Muscle of arm (tissue), 12 donors: ENCODE results near the gene MGAT5. TPM values are rescaled to one million over a fixed set of nuclear protein-coding genes. Genes with fewer than 3 reads are reported as not detected.

Source experiments
- DNase-seq: peaks from one replicate; pipeline ENCODE4 v3.0.0-alpha.2; 2013
- polyA plus RNA-seq, 12 donors: library from polyadenylated mRNA; unstranded; fragments of 120-200 nt; gene quantifications; one replicate each; pipeline ENCODE4 v1.2.1, GENCODE V29; 2013; ENCODE audit not compliant: insufficient read length in 12 of 12

MGAT5 gene
- polyA plus RNA-seq, 12 donors, result 15.9 to 25.1 (median 20.2) TPM; not detected in 1

- DNase-seq, result no peak
Measured at GRCh38 chr2:134253117-134253704, 661 bp upstream of the MGAT5 start.

GRCh38 chr2:134254824-134255223 lies 952 bp downstream of the MGAT5 start:
- no peak for DNase-seq

GRCh38 chr2:134256956-134257355 lies 3.1 kb downstream of the MGAT5 start:
- no peak for DNase-seq

DNA sequence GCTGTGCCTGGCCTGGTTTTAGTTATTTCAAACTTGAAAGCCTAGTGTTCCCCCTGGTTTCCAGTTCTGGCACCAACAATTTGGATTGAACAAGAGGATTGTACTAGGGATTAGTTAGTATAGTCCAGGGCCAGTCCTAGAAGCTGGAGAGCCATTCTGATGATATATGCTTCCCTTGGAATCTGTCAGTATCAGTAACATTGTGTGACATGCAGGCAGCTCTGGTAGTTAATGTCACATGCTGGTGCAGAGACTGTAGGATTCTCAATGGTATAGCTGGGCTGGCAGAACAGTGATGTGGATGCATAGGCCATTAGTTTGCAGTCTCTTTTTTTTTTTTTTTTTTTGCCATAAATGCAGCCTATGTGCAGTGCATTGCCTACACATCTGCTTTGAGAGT lies 3.6 kb downstream of the MGAT5 start:
- no peak for DNase-seq

- no peak for DNase-seq
Measured at GRCh38 chr2:134257965-134258683, 4.3 kb downstream of the MGAT5 start.

- DNase-seq, result no peak
Measured at GRCh38 chr2:134258684-134259388, 5.0 kb downstream of the MGAT5 start.

GRCh38 chr2:134259571-134259970 lies 5.7 kb downstream of the MGAT5 start:
- DNase-seq, result no peak

GRCh38 chr2:134259994-134260393 lies 6.1 kb downstream of the MGAT5 start:
- DNase-seq, result no peak

DNA sequence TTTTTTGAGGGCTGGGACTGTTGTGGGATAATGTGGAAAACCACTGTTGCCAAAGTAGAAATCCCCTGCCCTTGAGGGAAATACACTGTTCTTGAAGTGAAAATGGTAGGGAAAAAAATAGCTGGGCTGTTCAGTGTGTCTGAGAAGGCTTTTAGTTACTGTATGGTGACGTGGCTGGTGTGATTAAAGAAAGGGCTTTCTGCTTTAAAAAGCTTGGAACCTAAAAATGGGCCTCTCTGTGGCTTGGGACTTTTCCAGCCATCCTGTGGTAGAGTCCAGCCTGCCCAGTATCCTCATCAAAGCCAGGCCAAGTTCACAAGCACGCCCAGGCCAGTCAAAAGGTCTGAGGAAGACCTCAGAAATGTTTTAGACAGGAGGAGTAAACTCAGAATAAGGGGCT lies 6.8 kb downstream of the MGAT5 start:
- DNase-seq, result no peak

- no peak for DNase-seq
Measured at GRCh38 chr2:134261398-134262131, 7.7 kb downstream of the MGAT5 start.

DNA sequence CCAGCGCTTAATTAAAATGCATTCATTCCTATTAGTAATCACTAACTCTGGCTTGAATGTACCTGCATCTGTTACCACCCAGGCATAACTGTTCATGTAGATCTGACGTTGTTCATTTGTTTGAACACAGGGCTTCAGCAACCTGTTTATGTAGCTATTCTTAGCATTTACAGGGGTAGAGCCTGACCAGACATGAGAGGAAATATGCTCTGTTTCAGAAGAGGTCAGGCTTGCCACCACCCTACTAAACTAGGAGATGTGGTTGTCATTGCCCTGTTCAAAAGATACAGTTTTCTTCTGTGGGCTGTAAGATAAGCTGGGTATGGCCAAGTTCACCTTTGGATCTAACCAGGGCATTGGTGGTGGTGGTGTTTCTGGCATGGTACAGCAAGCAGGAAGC lies 8.8 kb downstream of the MGAT5 start:
- no peak for DNase-seq

DNA sequence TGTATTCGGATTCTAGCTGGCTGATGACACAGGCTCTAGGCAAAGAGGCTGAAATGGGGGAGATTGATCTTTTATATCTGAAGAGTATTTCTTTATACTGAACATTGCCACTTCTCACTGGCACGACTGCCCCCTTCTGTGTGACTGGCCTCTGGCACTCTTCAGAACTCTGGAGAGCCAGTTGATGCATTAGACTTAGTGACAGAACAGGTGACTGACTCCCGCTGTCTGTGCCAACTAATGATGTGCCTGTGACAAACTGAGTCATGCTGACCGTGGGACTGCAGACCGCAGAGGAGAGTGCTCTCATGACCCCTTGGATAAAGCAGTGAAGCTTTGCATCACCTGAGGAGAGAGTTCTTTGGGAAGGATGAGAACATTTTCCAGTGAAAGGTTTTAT lies 14.4 kb downstream of the MGAT5 start:
- DNase-seq, result no peak

DNA sequence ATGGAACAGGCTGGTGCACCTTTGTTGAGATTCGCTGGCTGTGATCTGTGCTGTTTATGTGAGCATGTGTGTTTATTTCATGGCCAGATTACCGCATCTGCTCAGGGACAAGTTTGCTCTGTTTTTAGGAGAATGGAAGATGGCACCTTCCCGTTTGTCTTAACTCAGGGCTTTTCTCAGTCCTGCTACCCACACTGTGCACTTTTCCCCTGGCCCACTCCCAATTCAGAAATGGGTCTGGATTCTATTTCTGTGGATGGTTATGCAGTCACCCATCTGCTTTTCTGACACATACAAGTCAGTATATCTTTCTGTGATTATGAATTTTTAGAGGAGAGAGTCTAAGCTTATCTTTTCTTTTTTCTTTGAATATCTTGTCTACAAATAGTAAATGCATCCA lies 15.4 kb downstream of the MGAT5 start:
- no peak for DNase-seq

- no peak for DNase-seq
Measured at GRCh38 chr2:134269972-134270735, 16.3 kb downstream of the MGAT5 start.

- DNase-seq, result no peak
Measured at GRCh38 chr2:134271758-134272157, 17.9 kb downstream of the MGAT5 start.

DNA sequence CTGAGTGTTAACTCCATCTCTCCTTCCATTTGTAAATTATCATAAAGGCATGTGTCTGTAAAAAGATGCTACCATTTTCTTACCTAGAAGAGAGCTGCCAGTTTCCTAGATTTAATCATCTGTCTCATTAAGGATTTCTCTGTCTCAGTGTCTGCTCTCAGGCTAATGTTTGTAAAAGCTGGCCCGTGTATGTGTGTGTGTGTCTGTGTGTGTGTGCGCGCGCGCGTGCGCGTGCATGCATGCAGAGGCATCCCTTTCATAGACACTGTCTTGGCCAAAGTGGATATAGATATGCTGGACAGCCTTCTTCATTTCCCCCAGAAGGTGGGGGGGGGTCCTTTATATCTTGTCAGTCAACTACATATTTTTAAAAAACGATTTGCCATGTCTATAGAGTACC lies 18.9 kb downstream of the MGAT5 start:
- no peak for DNase-seq

DNA sequence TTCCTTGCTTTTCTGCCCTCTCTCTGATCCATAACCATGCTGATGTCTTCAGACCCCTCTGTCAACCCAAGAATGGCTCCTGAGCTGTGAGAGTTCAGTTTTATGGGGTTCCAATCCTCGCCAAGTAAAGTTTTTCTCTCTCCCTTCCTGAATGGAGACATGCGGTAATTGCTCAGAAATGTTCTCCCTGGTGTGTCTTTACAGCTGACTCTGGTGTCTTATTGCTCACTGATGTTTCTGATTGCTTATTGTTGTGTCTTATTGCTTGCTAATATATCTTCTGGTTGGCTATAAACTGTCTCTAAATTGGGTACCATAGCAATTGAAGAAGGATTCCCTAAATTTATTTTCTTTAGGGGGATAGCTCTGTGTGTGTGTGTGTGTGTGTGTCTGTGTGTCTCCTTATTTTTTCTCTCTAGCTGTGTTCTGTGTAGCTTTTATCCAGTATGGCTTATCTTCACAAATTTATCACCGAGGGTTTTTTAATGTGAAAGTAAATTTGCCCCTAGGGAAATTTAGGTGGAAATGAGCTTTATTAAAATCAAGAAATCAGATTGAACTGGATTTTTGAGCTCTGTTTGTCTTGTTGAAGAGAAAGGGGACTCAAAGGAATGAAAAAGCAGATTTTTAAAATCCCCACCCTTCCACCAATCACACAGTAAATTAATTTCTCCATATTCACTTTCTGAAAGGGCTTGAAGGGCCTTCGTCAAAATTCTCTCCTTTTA lies 19.5 kb downstream of the MGAT5 start:
- DNase-seq, result peak; percentile 76

GRCh38 chr2:134274121-134274520 lies 20.2 kb downstream of the MGAT5 start:
- DNase-seq, result no peak

- DNase-seq, result no peak
Measured at GRCh38 chr2:134275058-134275862, 21.4 kb downstream of the MGAT5 start.
